Measurements from ENCODE around the gene ACYP1.

The ACYP1 gene

GRCh38 chr14:75077794-75078193 lies 14.0 kb upstream of the ACYP1 start:
- TF ChIP-seq EZH2 (optimal IDR thresholded peaks at IDR 0.05; ENCODE audit: low read depth, low read length): no peak
- TF ChIP-seq CTCF (IDR thresholded peaks at IDR 0.05; ENCODE audit: low read length): no peak
- TF ChIP-seq EZH2phosphoT487 (IDR thresholded peaks at IDR 0.05; ENCODE audit: low read length): no peak
- H2AFZ ChIP-seq (ENCODE audit: low read length): no peak overlapping the region

GRCh38 chr14:75070383-75070782 lies 6.6 kb upstream of the ACYP1 start:
- no peaks in the 10 kb centered on the region for H3K27me3 ChIP-seq (replicated peaks; ENCODE audit: insufficient read depth, low read length)
- DNase-seq: no peak
- no peaks in the 10 kb centered on the region for H3K9me3 ChIP-seq (replicated peaks; ENCODE audit: insufficient read depth, low read length)
- no peaks in the 10 kb centered on the region for H4K20me1 ChIP-seq (ENCODE audit: insufficient read depth, low read length)
- H3K79me2 ChIP-seq (ENCODE audit: low read length): peaks cover 5% of the 10 kb centered on the region; the same call in 1 of the 2 replicates
- H3K36me3 ChIP-seq (replicated peaks; ENCODE audit: insufficient read depth, low read length): no peaks in the 10 kb centered on the region
- H3K4me2 ChIP-seq (ENCODE audit: low read depth, low read length): peak overlapping the region; percentile 76; the same call in 1 of the 2 replicates
- no peak overlapping the region for H2AFZ ChIP-seq (ENCODE audit: low read length)
- 0 out of 2 replicates have a peak, but pooled peaks cover 4% of the 10 kb centered on the region for H3K4me1 ChIP-seq (ENCODE audit: low read length)
- H3K9ac ChIP-seq (ENCODE audit: low read length): no peak overlapping the region
- H3K4me3 ChIP-seq (ENCODE audit: low read length): no peak overlapping the region; the same call in 1 of the 2 replicates
- no peaks in the 10 kb centered on the region for H3F3A ChIP-seq (ENCODE audit: insufficient read depth, low read length)
- peak overlapping the region; percentile 79; the same call in 1 of the 2 replicates for H3K27ac ChIP-seq (ENCODE audit: low read length)
- no peaks in the 10 kb centered on the region for H3K9me2 ChIP-seq (replicated peaks; ENCODE audit: insufficient read depth, low read length)
- TF ChIP-seq CTCF (IDR thresholded peaks at IDR 0.05; ENCODE audit: low read length): no peak
- TF ChIP-seq EZH2phosphoT487 (IDR thresholded peaks at IDR 0.05; ENCODE audit: low read length): no peak
- TF ChIP-seq EZH2 (optimal IDR thresholded peaks at IDR 0.05; ENCODE audit: low read depth, low read length): no peak

More at GRCh38 chr14:75077794-75078193, 14.0 kb upstream of the ACYP1 start:
- no peaks in the 10 kb centered on the region for H3K79me2 ChIP-seq (ENCODE audit: low read length)
- H3K27me3 ChIP-seq (replicated peaks; ENCODE audit: insufficient read depth, low read length): no peaks in the 10 kb centered on the region
- no peak for DNase-seq
- no peaks in the 10 kb centered on the region for H4K20me1 ChIP-seq (ENCODE audit: insufficient read depth, low read length)
- no peak overlapping the region for H3K27ac ChIP-seq (ENCODE audit: low read length)
- no peaks in the 10 kb centered on the region for H3K36me3 ChIP-seq (replicated peaks; ENCODE audit: insufficient read depth, low read length)
- no peaks in the 10 kb centered on the region for H3K4me1 ChIP-seq (ENCODE audit: low read length)
- no peak overlapping the region for H3K9ac ChIP-seq (ENCODE audit: low read length)
- H3K9me3 ChIP-seq (replicated peaks; ENCODE audit: insufficient read depth, low read length): no peaks in the 10 kb centered on the region
- H3F3A ChIP-seq (ENCODE audit: insufficient read depth, low read length): no peaks in the 10 kb centered on the region
- no peak overlapping the region for H3K4me3 ChIP-seq (ENCODE audit: low read length)
- no peak overlapping the region for H3K4me2 ChIP-seq (ENCODE audit: low read depth, low read length)
- no peaks in the 10 kb centered on the region for H3K9me2 ChIP-seq (replicated peaks; ENCODE audit: insufficient read depth, low read length)

- Histone ChIP-seq H3K9ac (ENCODE audit: low read length) (peak overlapping the region; percentile 72), H3K4me2 (ENCODE audit: low read depth, low read length) (peak overlapping the region; percentile 76; the same call in 1 of the 2 replicates), H3K9me2 (replicated peaks; ENCODE audit: insufficient read depth, low read length) (no peaks in the 10 kb centered on the region), H3K27me3 (replicated peaks; ENCODE audit: insufficient read depth, low read length) (no peaks in the 10 kb centered on the region), H3K9me3 (replicated peaks; ENCODE audit: insufficient read depth, low read length) (no peaks in the 10 kb centered on the region), H3K4me1 (ENCODE audit: low read length) (0 out of 2 replicates have a peak, but pooled peaks cover 4% of the 10 kb centered on the region), H3K79me2 (ENCODE audit: low read length) (peaks cover 5% of the 10 kb centered on the region; the same call in 1 of the 2 replicates), H4K20me1 (ENCODE audit: insufficient read depth, low read length) (no peaks in the 10 kb centered on the region), H3K36me3 (replicated peaks; ENCODE audit: insufficient read depth, low read length) (no peaks in the 10 kb centered on the region), H2AFZ (ENCODE audit: low read length) (peak overlapping the region; percentile 84), H3K27ac (ENCODE audit: low read length) (peak overlapping the region; percentile 79; the same call in 1 of the 2 replicates), H3K4me3 (ENCODE audit: low read length) (peak overlapping the region; percentile 71), H3F3A (ENCODE audit: insufficient read depth, low read length) (no peaks in the 10 kb centered on the region)
- TF ChIP-seq CTCF (IDR thresholded peaks at IDR 0.05; ENCODE audit: low read length): no peak
- no peak for TF ChIP-seq EZH2phosphoT487 (IDR thresholded peaks at IDR 0.05; ENCODE audit: low read length)
- no peak for TF ChIP-seq EZH2 (optimal IDR thresholded peaks at IDR 0.05; ENCODE audit: low read depth, low read length)
- DNase-seq: peak; percentile 20
Measured at GRCh38 chr14:75069811-75070145, 6.0 kb upstream of the ACYP1 start.

All from MM.1S (cell line).